HEK293 (cell line): ENCODE results near the gene SH3TC1.

Source experiments
- ATF2 ChIP-seq: fragments of 450-650 bp; formaldehyde crosslinking; IDR thresholded peaks from 2 replicates; pipeline ENCODE4 v1.5.1; 2016; ENCODE audit warnings: missing biosample characterization, missing genetic modification characterization, low read depth
- MZF1 ChIP-seq: fragments of 450-650 bp; formaldehyde crosslinking; IDR thresholded peaks from 2 replicates; pipeline ENCODE4 v1.5.1; 2017; ENCODE audit warnings: missing biosample characterization, missing genetic modification characterization, borderline replicate concordance
- ZNF138 ChIP-seq: fragments of 450-650 bp; formaldehyde crosslinking; IDR thresholded peaks from 2 replicates; pipeline ENCODE4 v1.5.1; 2016; ENCODE audit warnings: missing biosample characterization, missing genetic modification characterization, borderline replicate concordance
- ZNF239 ChIP-seq: fragments of 450-650 bp; formaldehyde crosslinking; IDR thresholded peaks from 2 replicates; pipeline ENCODE4 v1.5.1; 2016; ENCODE audit warnings: missing biosample characterization, missing genetic modification characterization
- ZNF274 ChIP-seq, 2 experiments: fragments of 200-500 bp in 1 of 2; fragments of 450-650 bp in 1 of 2; sonication (Bioruptor generic) in 1 of 2; formaldehyde crosslinking in 1 of 2; IDR thresholded peaks; 2 replicates each; pipeline versions ENCODE4 v1.5.1 to v1.6.1; 2014 to 2016; ENCODE audit warnings: borderline replicate concordance in 1 of 2, inconsistent platforms in 1 of 2, low read length in 1 of 2, missing biosample characterization in 1 of 2, missing genetic modification characterization in 1 of 2
- ZNF354C ChIP-seq: fragments of 450-650 bp; formaldehyde crosslinking; IDR thresholded peaks from 2 replicates; pipeline ENCODE4 v1.5.1; 2016; ENCODE audit warnings: missing biosample characterization, missing genetic modification characterization, low read depth, borderline replicate concordance
- ZNF664 ChIP-seq: fragments of 450-650 bp; formaldehyde crosslinking; IDR thresholded peaks from 2 replicates; pipeline ENCODE4 v1.5.1; 2016; ENCODE audit warnings: missing biosample characterization, missing genetic modification characterization
- TF ChIP-seq, protein P1 (sequence below): fragments of 450-650 bp; formaldehyde crosslinking; IDR thresholded peaks from 2 replicates; pipeline ENCODE4 v1.5.1; 2016; ENCODE audit warnings: missing biosample characterization, missing genetic modification characterization

DNA sequence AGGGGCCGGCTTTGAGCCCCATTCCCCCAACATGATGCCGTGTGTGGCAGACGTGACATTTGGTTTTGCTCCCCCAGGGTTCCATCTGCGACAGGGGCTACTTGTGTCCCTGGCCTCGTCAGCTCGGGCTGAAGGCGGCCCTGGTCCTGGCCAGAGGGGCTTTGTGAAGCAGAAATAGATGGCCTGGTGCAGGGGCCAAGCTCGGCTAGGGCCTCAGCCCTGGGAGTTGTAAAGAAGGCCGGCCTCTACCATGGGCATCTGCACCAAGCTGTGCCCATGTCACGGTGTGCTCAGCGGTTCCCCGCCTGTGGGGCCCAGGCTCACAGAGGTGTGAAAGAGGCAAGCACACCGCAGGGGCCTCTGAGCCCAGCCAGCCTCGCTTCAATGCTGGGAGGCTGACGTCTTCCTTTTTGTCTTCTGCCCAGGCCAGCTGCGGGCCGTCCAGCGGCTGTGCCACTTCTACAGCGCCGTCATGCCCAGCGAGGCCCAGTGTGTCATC, 32.5 kb downstream of the SH3TC1 start:
- TF ChIP-seq ZNF354C (tag by site-specific recombination) (no peak), MZF1 (tag by site-specific recombination) (no peak), ZNF274 (IDR thresholded peaks at IDR 0.05; ENCODE audit: low read length) (no peak), ZNF274 (tag by site-specific recombination; IDR thresholded peaks at IDR 0.05; ENCODE audit: borderline replicate concordance) (no peak), ATF2 (no peak), ZNF664 (tag by site-specific recombination) (no peak), ZNF138 (no peak), ZNF239 (tag by site-specific recombination) (no peak)
- TF ChIP-seq, protein P1, sequence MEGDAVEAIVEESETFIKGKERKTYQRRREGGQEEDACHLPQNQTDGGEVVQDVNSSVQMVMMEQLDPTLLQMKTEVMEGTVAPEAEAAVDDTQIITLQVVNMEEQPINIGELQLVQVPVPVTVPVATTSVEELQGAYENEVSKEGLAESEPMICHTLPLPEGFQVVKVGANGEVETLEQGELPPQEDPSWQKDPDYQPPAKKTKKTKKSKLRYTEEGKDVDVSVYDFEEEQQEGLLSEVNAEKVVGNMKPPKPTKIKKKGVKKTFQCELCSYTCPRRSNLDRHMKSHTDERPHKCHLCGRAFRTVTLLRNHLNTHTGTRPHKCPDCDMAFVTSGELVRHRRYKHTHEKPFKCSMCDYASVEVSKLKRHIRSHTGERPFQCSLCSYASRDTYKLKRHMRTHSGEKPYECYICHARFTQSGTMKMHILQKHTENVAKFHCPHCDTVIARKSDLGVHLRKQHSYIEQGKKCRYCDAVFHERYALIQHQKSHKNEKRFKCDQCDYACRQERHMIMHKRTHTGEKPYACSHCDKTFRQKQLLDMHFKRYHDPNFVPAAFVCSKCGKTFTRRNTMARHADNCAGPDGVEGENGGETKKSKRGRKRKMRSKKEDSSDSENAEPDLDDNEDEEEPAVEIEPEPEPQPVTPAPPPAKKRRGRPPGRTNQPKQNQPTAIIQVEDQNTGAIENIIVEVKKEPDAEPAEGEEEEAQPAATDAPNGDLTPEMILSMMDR (tag by site-specific recombination): no peak
